ENCODE measurements around the gene SLC35G3. TPM values are rescaled to one million over a fixed set of nuclear protein-coding genes. Genes with fewer than 3 reads are reported as not detected.
"Not testable (repeated sequence)": the region's sequence is repeated elsewhere in the genome, so short reads cannot be mapped to it uniquely, and the experiment has no call there.

The SLC35G3 gene
- total and polyA plus RNA-seq, 2 experiments from 2014 or later = not detected

DNA sequence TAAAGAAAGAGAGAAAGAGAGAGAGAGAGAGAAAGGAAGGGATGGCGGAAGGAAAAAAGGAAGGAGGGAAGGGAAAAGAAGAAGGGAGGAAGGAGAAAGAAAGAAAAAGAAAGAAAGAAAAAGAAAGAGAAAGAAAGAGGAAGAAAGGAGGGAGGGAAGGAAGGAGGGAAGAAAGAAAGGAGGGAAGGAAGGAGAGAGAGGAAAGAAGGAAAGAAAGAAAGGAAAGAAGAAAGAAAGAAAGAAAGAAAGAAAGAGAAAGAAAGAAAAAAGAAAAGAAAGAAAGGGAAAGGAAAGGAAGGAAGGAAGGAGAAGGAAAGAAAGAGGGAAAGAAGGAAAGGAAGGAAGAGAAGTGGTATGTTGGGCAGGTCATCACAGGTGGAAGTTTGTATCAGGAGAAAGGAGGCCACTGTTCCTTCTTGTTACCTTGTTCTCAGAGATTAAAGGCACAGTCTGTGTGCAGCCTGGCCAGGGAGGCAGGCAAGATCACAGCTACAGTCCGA lies 19.3 kb downstream of the SLC35G3 start (continued):
- TF ChIP-seq ZNF462 (CRISPR knock-in tag; IDR thresholded peaks at IDR 0.05) (no peak), EZH2phosphoT487 (IDR thresholded peaks at IDR 0.05; ENCODE audit: unreplicated experiment) (no peak), CTCF (conservative IDR thresholded peaks at IDR 0.05; ENCODE audit: low read depth in 2 of 2) (no peak)

DNA sequence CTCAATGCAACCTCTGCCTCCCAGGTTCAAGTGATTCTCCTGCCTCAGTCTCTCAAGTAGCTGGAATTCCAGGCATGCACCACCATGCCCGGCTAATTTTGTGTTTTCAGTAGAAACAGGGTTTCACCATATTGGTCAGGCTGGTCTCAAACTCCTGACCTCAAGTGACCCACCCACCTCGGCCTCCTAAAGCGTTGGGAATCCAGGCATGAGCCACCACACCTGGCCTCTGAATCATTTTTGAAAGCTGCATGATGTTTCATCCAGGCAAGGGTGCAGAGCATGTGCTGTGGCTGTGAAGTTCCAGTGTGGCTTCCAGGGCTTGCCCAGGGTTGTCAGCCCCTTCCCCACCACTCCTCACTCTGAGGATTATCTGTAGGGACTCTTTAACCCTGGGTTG lies 21.9 kb downstream of the SLC35G3 start:
- DNase-seq (ENCODE audit: low spot score); H4K20me1 ChIP-seq (replicated peaks; ENCODE audit: insufficient read depth); H3K9me3 Mint-ChIP-seq; H3K9me2 ChIP-seq (ENCODE audit: insufficient read depth); H3K36me3 ChIP-seq (ENCODE audit: insufficient read depth); H3K4me3 ChIP-seq; H3K4me1 Mint-ChIP-seq; H3K27ac ChIP-seq (ENCODE audit: low read depth); H3K4me3 Mint-ChIP-seq; H3K36me3 Mint-ChIP-seq (ENCODE audit: low read depth); ATAC-seq; H3F3A ChIP-seq (replicated peaks; ENCODE audit: low read depth); H3K4me2 ChIP-seq; H3K27me3 ChIP-seq (ENCODE audit: insufficient read depth); H3K79me2 ChIP-seq (replicated peaks; ENCODE audit: insufficient read depth); H3K27ac Mint-ChIP-seq; H3K4me1 ChIP-seq (ENCODE audit: insufficient read depth); H2AFZ ChIP-seq: not testable (repeated sequence)
- peaks cover 16% of the 10 kb centered on the region for H3K27me3 Mint-ChIP-seq (ENCODE audit: insufficient read depth, low read depth, poor library complexity)
